HEK293T (cell line): ENCODE measurements around the gene MATN4.

Experiments
- FOXM1 ChIP-seq: fragments of 450-650 bp; IDR thresholded peaks from 2 replicates; pipeline ENCODE4 v1.6.1; 2017; ENCODE audit warnings: mild to moderate bottlenecking, borderline replicate concordance
- SUZ12 ChIP-seq: fragments of 450-650 bp; IDR thresholded peaks from 2 replicates; pipeline ENCODE4 v1.6.1; 2016; ENCODE audit warnings: mild to moderate bottlenecking

- TF ChIP-seq FOXM1 (no peak), SUZ12 (no peak)
These were observed 38.2 kb upstream of the MATN4 start for GRCh38 chr20:45346291-45346718.
